Endothelial cell of umbilical vein (primary cell): ENCODE results near the gene SNHG17.

ENCODE experiments used
- EZH2 ChIP-seq: IDR thresholded peaks from 2 replicates; pipeline ENCODE4 v1.6.1; 2012; ENCODE audit warnings: borderline replicate concordance, low read depth, mild to moderate bottlenecking, moderate library complexity, low read length, inconsistent platforms; ENCODE audit not compliant: severe bottlenecking
- FOS ChIP-seq: IDR thresholded peaks from 2 replicates; pipeline ENCODE4 v1.6.1; 2011; ENCODE audit warnings: mild to moderate bottlenecking, low read length, moderate library complexity, borderline replicate concordance; ENCODE audit not compliant: insufficient read depth
- GATA2 ChIP-seq: IDR thresholded peaks from 2 replicates; pipeline ENCODE4 v1.7.0; 2011; ENCODE audit warnings: low read depth, mild to moderate bottlenecking, moderate library complexity, mixed read lengths, low read length; ENCODE audit not compliant: insufficient read length, insufficient read depth
- MYC ChIP-seq: IDR thresholded peaks from one replicate; pipeline ENCODE4 v1.6.1; 2011; ENCODE audit warnings: mild to moderate bottlenecking, low read depth, low read length
- POLR2A ChIP-seq: IDR thresholded peaks from 2 replicates; pipeline ENCODE4 v1.6.1; 2012; ENCODE audit warnings: low read depth, mild to moderate bottlenecking, control low read depth, low read length
- POLR2AphosphoS5 ChIP-seq: IDR thresholded peaks from 2 replicates; pipeline ENCODE4 v1.6.1; 2012; ENCODE audit warnings: low read depth, mild to moderate bottlenecking, control low read depth, low read length, moderate library complexity; ENCODE audit not compliant: insufficient read depth
- TF ChIP-seq, protein P1 (sequence below), 2 donors: IDR thresholded peaks; 1 replicate in 1 of 2; 2 replicates in 1 of 2; pipeline ENCODE4 v1.5.1; 2011; ENCODE audit warnings: low read length in 2 of 2, mild to moderate bottlenecking in 2 of 2, moderate library complexity in 2 of 2, control low read depth in 1 of 2, inconsistent platforms in 1 of 2, low read depth in 1 of 2; ENCODE audit not compliant: insufficient read depth in 1 of 2; ENCODE audit errors: extremely low read depth in 1 of 2
- TF ChIP-seq, protein P2 (sequence below): IDR thresholded peaks from 2 replicates; pipeline ENCODE4 v1.6.1; 2011; ENCODE audit not compliant: insufficient read depth, insufficient read length

DNA sequence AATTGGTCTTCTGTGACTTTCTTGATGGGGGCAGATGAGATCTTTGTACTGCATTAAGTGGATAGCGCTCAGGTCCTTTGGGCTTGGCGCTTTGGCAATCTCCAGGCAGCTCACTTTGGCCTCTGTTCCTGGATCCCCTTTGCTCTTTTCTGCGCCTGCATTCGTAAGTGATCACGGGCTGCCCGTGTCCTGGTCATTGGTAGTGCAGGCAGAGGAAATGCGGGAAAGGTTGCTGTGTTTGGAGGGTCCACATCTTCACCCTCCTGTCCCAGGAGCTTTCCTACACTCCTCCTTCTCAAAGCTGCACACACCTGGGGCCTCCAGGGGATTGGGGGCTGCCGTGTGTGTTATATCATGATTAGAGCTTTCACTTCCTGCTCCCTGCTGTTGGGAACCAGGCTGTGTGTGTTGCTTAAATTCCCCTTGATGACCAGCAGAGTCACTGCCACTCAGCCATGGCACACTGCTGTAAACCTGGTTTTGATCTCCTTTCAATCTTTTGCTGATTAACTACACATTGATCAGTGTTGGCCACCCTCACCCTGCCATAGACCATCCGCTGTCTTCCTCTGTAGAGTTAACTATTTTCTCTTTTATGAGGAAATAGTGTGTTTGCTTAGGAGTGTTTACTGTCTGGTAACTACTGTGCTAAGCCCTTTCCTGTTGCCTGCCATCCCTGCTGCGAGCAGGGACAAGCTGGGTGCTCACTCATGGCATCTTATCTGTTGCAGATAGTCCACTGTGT lies 13.0 kb upstream of the SNHG17 start:
- TF ChIP-seq POLR2AphosphoS5 (no peak), POLR2A (no peak), EZH2 (no peak), GATA2 (no peak), MYC (no peak), FOS (no peak)
- TF ChIP-seq, protein P1, sequence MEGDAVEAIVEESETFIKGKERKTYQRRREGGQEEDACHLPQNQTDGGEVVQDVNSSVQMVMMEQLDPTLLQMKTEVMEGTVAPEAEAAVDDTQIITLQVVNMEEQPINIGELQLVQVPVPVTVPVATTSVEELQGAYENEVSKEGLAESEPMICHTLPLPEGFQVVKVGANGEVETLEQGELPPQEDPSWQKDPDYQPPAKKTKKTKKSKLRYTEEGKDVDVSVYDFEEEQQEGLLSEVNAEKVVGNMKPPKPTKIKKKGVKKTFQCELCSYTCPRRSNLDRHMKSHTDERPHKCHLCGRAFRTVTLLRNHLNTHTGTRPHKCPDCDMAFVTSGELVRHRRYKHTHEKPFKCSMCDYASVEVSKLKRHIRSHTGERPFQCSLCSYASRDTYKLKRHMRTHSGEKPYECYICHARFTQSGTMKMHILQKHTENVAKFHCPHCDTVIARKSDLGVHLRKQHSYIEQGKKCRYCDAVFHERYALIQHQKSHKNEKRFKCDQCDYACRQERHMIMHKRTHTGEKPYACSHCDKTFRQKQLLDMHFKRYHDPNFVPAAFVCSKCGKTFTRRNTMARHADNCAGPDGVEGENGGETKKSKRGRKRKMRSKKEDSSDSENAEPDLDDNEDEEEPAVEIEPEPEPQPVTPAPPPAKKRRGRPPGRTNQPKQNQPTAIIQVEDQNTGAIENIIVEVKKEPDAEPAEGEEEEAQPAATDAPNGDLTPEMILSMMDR (IDR thresholded peaks at IDR 0.05; ENCODE audit: extremely low read depth in 1 of 2, insufficient read depth in 1 of 2, low read depth in 1 of 2, low read length in 2 of 2), result no peak
- TF ChIP-seq, protein P2, sequence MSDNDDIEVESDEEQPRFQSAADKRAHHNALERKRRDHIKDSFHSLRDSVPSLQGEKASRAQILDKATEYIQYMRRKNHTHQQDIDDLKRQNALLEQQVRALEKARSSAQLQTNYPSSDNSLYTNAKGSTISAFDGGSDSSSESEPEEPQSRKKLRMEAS, result no peak
